Lower leg skin (tissue), 4 donors: ENCODE measurements around the gene LEMD1. TPM values are rescaled to one million over a fixed set of nuclear protein-coding genes. Genes with fewer than 3 reads are reported as not detected.

Experiments
- DNase-seq, 2 donors: peaks; one replicate each; pipeline ENCODE4 v3.0.0-alpha.2; 2019; ENCODE audit warnings: low spot score in 2 of 2
- H3K4me3 ChIP-seq: fragments of 200-600 bp; sonication (generic); 2 replicates; pipeline ENCODE4 v1.5.1; 2017; ENCODE audit warnings: mild to moderate bottlenecking, low read depth; ENCODE audit not compliant: poor library complexity, severe bottlenecking
- CTCF ChIP-seq, 3 donors: fragments of 450-650 bp; IDR thresholded peaks; one replicate each; pipeline ENCODE4 v1.5.1; 2016; ENCODE audit warnings: antibody characterized with exemption in 3 of 3, mild to moderate bottlenecking in 3 of 3, moderate library complexity in 2 of 3
- POLR2A ChIP-seq, 2 donors: fragments of 450-650 bp; IDR thresholded peaks; one replicate each; pipeline ENCODE4 v1.6.1; 2016 to 2017; ENCODE audit warnings: antibody characterized with exemption in 2 of 2, mild to moderate bottlenecking in 1 of 2, moderate library complexity in 1 of 2
- WGBS, 2 donors: methylation state at CpG; one replicate each; pipeline ENCODE4 v1.1.5; 2018; 5-methylcytosine and 5-hydroxymethylcytosine counted together
- intact Hi-C: fragments of 100-400 bp; cut with DNase I; formaldehyde crosslinking; loops from one replicate; pipeline ENCODE4 v1.15.0; 2023; ENCODE audit warnings: low total_unique reads
- total RNA-seq, 4 donors: library from RNA; depleted of rRNA; stranded (reverse); fragments of >200 nt; gene quantifications; one replicate each; pipeline ENCODE4 v1.1.0, GENCODE V29; 2016

Gene LEMD1
- total RNA-seq, 4 donors from 2014 or later = not detected

GRCh38 chr1:205359771-205360565, 61.9 kb downstream of the LEMD1 start:
- DNase-seq = no peak
- 69 to 72% methylated on average over 11 of the region's 11 CpGs for WGBS, 2 donors
- intact Hi-C loops = no loop called here
- no peak overlapping the region for H3K4me3 ChIP-seq
- no peak for TF ChIP-seq POLR2A (IDR thresholded peaks at IDR 0.05)
- TF ChIP-seq CTCF (IDR thresholded peaks at IDR 0.05) = no peak

GRCh38 chr1:205358579-205358978, 63.3 kb downstream of the LEMD1 start:
- no peak overlapping the region for H3K4me3 ChIP-seq
- TF ChIP-seq POLR2A (IDR thresholded peaks at IDR 0.05) = no peak
- TF ChIP-seq CTCF (IDR thresholded peaks at IDR 0.05) = no peak
- intact Hi-C loops = no loop called here
- no peak for DNase-seq

DNA sequence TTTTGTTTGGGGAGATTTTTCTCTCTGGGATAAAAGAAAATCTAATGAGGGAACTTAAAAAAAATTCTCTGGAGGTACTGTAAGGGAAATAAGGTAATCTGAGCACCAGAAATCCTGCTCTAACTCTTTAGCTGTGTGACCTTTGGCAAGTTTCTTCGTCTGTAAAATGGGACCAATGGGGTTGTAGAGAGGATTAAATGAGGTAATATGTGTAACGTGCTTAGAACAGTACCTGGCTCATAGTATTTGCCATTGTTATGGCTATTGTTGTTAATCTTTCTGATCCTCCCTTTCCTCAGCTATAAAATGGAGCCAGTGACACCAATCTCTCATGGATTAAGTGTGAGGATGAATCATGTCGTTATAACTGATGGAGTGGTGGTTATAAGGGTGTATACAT, 64.3 kb downstream of the LEMD1 start:
- no peak for TF ChIP-seq CTCF (IDR thresholded peaks at IDR 0.05)
- no peak for TF ChIP-seq POLR2A (IDR thresholded peaks at IDR 0.05)
- H3K4me3 ChIP-seq = no peak overlapping the region
- intact Hi-C loops = no loop called here
- 80 to 82% methylated on average over 3 of the region's 3 CpGs for WGBS, 2 donors
- DNase-seq = no peak

DNA sequence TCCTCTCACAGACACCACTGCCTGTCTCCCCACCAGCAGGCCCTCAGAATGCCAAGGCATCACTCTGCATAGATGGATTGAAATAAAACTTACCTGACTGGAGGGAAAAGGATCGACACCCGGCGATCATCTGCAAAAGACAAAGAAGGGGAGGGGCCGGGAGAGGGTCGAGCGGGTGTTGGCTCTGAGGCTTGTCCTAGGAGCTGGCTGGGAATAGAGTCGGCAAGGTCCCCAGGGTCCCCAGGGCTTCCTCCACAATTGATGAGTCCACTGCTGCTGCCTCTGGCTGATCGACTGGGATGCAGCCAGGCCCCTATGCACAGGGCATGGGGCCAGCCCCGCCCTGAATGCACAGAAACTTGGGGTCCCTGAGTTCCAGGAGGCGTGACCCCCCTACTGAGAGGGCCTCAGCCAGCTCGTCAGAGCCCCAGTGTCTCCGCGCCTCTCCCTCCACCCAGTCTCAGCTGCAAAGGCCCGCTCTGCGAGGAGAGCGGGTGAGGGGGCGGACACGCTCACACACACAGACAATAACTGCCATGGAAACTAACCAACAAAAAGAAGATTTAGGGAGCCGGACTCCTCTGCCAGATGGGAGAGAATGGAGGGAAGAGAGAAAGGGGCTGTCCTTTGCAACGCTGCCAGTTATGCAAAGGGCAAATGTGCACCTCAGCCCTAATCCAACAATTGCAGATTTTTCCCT, 65.3 kb downstream of the LEMD1 start, which contains the start of gene KLHDC8A:
Gene KLHDC8A, minus strand, starts transcription at position 483 of the 700 bp plus-strand sequence. CDS start 13,318 bp downstream, outside the sequence.
- no peak for DNase-seq
- H3K4me3 ChIP-seq = no peak within 1 kb of the TSS
- no peak for TF ChIP-seq CTCF (IDR thresholded peaks at IDR 0.05)
- no peak for TF ChIP-seq POLR2A (IDR thresholded peaks at IDR 0.05)
- WGBS, 2 donors = 40 to 41% methylated on average over 20 of the region's 20 CpGs
- intact Hi-C loops = no loop called here

- no peak for TF ChIP-seq POLR2A (IDR thresholded peaks at IDR 0.05)
- TF ChIP-seq CTCF (IDR thresholded peaks at IDR 0.05) = no peak
- DNase-seq = peak in 1 of 2 donors; percentile 21
- no peak overlapping the region for H3K4me3 ChIP-seq
- intact Hi-C loops = no loop called here
- WGBS, 2 donors = 63 to 64% methylated on average over 3 of the region's 3 CpGs
These were observed 66.8 kb downstream of the LEMD1 start for GRCh38 chr1:205355075-205355453.
